SH-SY5Y (cell line): ENCODE measurements around the gene NPAS2.

Source experiments
- GATA2 ChIP-seq: IDR thresholded peaks from 2 replicates; pipeline ENCODE4 v1.6.1; 2011; ENCODE audit warnings: mild to moderate bottlenecking, low read depth, low read length
- GATA3 ChIP-seq: IDR thresholded peaks from 2 replicates; pipeline ENCODE4 v1.6.1; 2011; ENCODE audit warnings: low read depth, mild to moderate bottlenecking, low read length, moderate library complexity

DNA sequence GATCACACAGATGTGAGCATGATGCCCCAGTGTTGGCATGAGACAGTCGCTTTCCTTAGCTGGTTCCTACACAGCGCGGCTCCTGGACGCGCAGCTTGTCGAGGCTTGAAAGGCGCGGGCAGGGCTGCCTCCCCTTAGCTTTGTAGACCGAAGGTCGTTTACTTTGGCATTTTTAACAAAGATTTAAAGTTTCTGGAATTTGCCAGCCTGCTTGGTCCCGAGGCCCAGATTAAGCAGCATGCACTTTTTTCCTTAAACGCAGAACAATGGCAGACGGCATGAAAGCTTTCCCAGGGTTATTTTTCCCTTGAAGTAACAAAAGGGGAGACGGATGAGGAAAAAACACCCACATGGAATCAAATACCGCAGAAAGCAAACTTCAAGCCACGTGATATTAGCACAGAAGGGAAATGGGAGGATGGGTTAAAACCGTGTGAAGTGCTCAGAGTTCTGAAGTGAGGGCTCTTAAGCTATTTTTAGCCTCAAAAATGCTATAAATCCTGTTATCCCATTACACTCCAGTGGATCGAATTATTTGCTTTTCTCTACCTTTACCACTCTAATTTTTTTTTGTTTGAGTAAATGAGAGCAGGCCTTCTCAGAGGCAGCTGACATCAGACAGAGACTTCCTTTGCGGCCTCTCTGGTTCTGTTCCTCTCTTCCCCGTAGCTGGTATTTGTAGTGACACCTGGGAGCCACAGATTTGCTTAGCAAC, 55.7 kb downstream of the NPAS2 start:
- TF ChIP-seq GATA2 (no peak), GATA3 (no peak)
